NOMO-1 (cell line): ENCODE measurements around the gene GALNT2.

ENCODE experiments used
- DNase-seq, 2 experiments: peaks; one replicate each; lab custom pipeline; 2025; ENCODE audit not compliant: unreplicated experiment in 2 of 2; lab: John Stamatoyannopoulos, UW

GALNT2 gene

DNA sequence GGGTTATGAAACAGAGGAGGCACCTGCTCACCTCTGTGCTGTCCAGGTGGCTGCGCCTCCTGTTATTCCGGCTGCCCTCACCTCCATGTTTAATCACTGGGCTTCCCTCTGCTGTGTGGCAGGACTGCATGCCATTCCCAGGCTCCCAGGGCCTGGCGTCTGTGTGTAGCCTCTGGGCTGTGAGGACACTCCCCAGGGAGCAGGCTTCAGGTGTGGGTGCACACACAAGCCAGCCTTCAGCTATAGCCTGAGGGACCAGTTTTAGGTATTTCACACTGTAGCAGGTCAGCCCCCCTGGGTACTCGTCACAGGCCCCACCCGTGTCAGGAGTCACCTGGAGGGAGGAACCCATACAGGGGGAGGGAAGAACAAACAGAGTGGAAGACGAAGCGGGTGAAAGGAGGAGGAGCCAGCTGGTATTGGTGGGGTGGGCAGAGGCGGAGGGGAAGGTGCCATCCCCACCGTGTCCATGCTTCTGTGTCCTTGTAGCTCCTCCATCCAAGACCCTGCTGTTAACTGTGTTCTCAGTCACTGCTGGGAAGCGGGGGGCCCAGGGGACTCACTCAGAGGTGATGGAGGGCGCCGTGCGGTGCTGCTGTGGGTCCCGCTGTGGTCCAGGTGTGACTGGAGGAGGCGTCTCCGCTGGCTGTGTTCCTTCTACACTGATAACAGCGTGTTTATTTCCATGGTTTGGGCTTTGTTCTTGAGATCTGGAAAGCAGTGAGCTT is 200.5 kb downstream of the GALNT2 start:
- no peak for DNase-seq

GRCh38 chr1:230268371-230269170 is 201.5 kb downstream of the GALNT2 start:
- peak in 1 of 2 experiments; percentile 1 for DNase-seq

DNA sequence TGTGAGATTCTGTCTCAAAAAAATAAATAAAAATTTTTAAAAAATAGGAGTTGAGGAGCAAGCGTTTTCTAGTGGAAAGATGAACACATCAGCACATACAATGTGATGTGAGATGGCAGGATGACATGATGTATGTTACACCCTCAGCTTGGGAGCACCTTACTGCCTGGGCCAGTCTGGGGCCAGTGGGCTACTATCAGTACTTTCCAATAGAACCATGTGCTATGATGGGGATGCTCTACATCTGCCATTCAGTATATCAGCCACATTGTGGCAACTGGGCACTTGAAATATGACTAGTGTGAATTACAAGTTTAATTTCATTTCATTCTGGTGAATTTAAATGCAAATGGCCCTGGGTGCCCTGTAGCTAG is 203.1 kb downstream of the GALNT2 start:
- DNase-seq: no peak

- no peak for DNase-seq
Observed at GRCh38 chr1:230270559-230271281, 203.7 kb downstream of the GALNT2 start.

DNA sequence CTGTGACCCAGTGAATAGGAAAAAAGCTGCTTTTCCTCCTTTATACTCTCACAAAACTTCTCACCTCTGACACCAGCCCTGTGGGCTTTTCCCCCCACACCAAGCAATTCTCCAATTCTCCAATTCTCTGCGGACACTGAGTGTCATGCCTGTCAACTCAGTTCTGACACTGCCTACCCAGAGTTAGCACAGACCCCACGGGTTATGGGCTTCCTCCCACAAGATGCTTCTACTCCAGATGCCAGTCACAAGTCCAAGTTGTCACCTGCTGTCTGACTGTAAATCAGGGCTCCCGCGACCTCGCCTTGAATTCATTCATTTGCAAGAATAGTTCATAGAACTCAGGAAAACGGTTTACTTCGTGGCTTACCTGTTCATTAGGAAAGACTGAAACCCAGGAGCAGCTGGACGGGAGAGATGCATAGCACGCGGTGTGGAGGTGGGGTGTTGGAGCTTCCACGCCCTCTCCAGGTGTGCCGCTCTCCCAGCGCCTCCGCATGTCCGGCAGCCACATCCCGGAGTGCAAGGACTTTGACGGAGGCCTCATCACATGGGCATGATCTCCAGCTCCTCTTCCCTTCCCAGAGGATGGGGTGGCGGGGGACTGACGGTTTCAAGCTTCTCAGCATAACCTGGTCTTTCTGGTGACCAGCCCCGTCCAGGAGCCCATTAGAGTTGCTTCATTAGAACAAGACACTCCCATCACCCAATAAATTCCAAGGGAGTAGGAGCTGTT is 204.4 kb downstream of the GALNT2 start:
- DNase-seq: no peak

- DNase-seq: no peak
Observed at GRCh38 chr1:230272557-230272956, 205.5 kb downstream of the GALNT2 start.

- no peak for DNase-seq
Observed at GRCh38 chr1:230273141-230273710, 206.2 kb downstream of the GALNT2 start.

DNA sequence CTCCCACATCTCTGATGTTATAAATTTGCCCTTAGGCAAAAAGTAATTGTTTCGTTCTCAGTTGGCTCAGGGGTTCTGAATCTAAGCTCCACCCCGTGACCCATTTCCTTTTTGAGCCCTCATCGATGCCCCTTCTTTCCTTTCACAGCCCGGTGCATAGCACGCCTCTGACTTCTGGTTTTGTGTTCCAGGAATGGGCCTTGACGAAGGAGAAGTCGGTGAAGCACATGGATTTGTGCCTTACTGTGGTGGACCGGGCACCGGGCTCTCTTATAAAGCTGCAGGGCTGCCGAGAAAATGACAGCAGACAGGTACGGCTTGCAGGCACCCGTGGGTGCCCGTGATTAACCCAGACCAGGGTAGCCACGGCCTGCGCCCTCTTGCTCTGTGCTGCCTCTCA is 207.2 kb downstream of the GALNT2 start:
- DNase-seq: no peak

- no peak for DNase-seq
Observed at GRCh38 chr1:230276401-230276800, 209.4 kb downstream of the GALNT2 start.

DNA sequence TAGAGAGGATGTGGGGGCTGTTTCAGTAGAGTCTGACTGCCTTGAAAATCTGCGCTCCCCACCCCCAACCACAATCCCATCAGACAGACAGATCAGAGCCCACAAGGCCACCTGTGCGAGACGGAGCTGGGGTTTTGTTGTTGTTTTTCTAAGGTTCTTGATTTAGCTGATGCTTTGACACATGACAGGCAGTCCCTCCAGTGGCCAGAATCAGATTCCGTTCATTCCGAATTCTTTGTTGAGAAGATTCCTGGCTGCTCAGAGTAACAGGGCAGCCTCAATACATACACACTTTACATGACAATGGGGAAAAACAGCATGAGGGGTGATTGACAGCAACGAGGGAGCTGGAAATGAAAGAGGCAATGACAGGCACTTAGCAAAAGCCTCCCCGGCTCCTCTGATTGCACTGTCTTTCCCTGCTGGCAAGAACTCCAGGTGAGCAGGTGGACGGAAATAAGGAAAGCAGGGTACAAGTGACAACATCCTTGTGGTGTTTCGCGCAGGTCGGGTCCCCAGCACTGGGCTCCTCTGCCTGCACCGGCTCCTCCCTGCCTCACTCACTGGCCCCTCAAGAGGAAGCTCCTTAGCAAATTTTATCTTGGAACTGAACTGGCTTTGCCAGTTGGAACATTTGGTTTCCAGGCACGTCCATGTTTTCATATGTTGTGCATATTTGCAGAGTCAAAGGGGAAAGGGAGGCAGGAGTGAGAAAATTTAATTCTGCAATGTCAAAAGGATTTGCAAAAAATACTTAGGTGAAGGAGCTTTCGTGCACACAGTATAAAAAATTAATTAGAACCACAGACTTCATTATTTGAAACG is 210.4 kb downstream of the GALNT2 start:
- no peak for DNase-seq

- no peak for DNase-seq
Observed at GRCh38 chr1:230278376-230278775, 211.3 kb downstream of the GALNT2 start.

DNA sequence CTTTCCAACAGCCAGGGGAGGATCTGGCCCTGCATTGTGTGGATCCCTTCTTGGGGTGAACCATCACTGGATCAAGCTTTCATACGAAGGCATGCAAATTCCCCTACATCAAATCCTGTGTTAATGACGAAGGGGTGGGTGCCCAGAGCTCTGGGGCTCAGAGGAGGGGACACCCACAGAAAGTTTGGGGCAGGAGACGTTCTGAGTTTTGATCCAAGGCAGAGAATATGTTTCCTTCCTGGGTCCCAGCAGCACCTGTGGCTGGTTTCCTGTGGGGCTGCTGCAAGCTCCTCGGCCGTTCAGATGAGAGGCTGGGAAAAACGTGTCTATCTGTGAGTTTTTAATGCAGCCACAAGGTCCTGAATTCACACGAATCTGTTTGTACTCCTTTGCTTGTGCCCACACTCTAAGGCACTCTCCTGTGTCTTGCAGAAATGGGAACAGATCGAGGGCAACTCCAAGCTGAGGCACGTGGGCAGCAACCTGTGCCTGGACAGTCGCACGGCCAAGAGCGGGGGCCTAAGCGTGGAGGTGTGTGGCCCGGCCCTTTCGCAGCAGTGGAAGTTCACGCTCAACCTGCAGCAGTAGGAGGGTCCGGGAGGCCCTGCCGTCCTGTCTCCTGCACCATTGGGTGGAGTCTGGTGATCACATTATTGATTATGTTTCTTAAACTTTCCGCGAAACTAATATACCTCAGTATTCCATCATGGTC is 212.0 kb downstream of the GALNT2 start:
- no peak for DNase-seq

- no peak for DNase-seq
Observed at GRCh38 chr1:230279583-230279945, 212.5 kb downstream of the GALNT2 start.

DNA sequence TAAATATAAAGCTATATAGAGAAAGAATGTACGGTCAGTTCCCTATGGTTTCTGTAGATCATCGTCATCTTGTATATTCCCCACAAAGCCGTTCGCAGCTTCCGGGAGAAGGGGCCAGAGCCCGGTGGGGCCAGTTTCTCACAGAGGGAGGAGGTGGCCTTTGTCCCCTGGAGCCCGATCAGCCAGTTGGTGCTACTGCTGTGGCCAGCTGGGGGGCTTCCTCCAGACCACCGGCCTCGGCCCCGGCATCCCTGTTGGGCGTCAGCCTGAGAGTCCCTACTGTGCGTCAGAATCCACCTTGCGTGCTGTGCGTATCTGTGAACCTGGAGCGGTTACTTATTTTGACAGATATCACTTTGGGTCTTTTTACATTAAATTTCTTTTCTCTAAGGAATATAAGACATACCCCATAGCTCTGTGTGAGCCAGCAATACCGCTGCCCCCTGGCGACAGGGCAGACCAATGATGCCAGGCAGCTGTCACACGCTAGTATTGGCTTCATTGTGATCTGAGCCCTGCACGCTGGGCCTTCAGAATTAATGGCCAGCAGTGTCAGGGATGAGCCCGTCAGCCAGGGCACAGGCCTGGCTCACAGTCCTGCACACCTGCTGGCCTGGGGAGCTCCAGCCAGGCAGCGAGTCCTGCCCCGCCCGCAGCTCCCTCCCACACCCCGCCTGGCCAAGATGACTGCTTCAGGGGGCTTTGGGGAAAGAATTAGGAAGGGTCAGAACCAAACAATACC is 213.2 kb downstream of the GALNT2 start:
- DNase-seq: no peak

GRCh38 chr1:230280906-230281413 is 213.9 kb downstream of the GALNT2 start:
- DNase-seq: no peak

DNA sequence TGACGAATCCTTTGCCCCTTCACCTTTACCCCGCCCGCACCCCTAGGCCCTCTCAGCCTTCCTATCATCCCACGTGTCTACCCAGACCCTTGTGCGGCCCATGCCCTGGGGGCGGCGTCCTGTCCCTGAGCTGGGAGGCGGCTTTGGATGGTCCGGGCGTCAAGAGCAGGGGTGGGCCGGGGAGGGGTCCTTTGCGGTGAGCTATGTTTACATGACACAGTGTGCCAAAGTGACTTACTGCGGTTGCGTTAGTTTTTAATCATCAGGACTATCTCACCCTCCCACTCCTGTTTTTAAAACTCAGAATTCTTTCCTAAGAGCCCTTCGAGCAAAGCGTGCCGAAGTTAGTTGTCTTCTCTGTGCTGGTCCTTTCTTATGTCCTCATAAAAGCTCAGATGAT is 214.5 kb downstream of the GALNT2 start:
- no peak for DNase-seq

GRCh38 chr1:230282157-230282556 is 215.1 kb downstream of the GALNT2 start:
- DNase-seq: no peak

DNA sequence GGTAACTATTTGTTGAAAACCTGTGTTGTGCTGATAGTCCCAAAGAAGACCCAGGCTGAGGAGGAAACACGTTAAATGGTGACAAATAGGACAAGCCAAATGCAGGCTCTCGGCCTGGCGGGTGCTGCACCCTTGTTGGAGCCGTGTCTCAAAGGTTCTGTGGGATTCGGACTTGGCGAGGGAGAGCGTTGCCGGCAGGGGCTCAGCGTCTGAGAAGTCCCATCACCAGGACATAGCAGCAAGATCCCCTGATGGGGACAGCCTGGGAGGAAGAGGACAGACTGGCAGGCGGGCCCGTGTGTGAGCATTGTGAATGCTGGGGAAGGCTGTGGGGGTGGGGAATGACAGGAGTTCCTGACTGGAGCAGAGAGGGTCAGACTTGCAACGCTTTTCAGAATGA is 216.6 kb downstream of the GALNT2 start:
- DNase-seq: no peak
